HG03045 (cell line): ENCODE data around the gene KLK10.

ENCODE experiments used
- ATAC-seq: cut with Tn5 transposase; IDR thresholded peaks from one replicate; pipeline ENCODE4 v1.9.1; 2021; ENCODE audit warnings: mild to moderate bottlenecking, moderate library complexity; ENCODE audit not compliant: unreplicated experiment

The KLK10 gene, protein sequence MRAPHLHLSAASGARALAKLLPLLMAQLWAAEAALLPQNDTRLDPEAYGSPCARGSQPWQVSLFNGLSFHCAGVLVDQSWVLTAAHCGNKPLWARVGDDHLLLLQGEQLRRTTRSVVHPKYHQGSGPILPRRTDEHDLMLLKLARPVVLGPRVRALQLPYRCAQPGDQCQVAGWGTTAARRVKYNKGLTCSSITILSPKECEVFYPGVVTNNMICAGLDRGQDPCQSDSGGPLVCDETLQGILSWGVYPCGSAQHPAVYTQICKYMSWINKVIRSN

DNA sequence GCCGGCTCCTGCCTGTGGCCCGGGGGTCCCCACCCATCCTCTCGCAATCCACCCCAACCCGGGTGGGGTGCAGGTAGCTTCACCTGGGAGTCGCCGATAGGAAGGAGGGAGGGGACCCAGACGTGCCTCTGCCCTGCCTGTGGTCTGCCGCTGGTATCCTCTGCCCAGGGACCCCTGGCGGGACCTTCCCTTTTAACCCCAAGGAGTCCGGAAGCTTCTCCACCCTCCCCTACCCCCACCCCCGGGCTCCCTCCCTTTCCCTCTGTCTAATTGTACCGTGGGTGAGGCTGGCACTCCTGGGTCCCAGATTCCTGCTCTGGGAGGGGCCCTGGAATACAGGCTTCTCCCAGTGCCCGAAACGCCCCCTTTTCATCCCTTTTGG lies at the start of gene KLK10:
Gene KLK10 (minus strand): TSS at position 166 of the 382 bp plus-strand sequence. CDS start 579 bp downstream, outside the sequence.
- no peak for ATAC-seq

DNA sequence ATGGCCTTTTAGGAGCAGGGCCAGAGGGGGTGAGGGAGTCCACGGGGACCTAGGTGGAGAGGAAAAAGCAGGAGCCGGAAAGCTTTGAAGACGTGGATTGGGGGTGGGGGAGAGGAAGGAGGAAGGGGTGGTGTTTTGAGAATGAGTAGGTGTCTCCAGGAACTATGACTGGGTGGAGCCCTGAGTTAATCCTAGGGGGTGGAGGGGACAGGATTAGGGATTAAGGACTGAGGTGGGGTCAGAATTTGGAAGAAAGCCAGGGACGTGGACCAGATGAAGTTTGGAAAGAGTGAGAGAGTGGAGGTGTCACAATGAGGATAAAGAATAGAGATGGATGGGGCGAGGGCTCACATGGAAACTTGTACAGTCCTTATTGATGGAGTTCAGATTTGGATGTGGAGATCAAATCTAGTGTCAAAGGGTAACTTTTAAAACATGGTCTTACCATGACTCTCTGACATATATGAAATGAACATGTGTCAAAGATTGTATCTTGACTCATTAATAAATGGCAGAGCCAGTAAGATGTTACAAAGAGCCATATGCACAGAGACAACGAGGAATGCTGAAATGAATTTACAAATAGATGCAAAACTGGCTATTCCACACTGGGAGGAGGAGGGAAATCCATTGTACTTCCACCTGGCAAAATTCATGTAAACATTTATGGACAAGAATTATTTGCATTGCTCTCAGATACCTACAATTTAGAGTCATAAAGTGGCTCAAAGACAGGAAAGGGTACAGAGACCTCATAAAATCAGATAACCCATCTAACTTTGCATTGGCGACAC lies 47.1 kb upstream of the KLK10 start:
- no peak for ATAC-seq

DNA sequence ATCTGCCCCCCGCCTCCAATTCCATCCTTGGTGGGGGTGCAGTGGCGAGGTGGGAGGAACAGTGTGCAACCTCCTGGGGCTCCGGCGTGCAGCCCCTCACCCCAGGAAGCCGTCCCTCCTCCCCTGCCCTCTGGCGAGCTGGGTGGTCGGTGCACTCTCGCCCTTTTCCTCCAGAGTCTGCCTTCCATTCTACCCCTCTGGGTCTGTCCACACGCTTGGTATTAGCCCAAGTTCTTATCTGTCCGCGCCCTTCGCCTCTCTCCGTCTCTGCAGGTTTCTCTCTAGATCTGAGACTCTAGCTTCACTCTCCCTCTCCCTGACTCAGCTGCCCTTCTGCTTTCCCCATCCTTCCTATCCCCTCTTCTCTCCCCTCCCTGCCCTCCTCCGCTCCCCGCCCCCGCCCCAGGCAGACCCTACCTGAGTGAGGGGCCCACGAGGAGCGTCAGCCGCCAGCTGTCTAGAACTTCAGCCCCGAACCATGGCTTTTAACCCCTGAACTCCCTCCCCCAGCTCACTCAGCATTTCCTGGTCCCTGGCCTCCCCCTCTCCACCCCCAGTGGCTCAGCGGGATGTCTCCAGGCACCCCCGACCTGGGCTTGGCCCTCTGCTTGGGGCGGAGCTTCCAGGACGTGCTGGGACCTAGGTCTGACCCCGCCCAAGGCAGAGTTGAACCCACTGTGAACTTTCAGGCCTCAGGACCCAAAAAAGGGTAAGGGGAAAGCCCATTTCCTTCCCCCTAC lies 45.9 kb upstream of the KLK10 start:
- ATAC-seq = no peak

DNA sequence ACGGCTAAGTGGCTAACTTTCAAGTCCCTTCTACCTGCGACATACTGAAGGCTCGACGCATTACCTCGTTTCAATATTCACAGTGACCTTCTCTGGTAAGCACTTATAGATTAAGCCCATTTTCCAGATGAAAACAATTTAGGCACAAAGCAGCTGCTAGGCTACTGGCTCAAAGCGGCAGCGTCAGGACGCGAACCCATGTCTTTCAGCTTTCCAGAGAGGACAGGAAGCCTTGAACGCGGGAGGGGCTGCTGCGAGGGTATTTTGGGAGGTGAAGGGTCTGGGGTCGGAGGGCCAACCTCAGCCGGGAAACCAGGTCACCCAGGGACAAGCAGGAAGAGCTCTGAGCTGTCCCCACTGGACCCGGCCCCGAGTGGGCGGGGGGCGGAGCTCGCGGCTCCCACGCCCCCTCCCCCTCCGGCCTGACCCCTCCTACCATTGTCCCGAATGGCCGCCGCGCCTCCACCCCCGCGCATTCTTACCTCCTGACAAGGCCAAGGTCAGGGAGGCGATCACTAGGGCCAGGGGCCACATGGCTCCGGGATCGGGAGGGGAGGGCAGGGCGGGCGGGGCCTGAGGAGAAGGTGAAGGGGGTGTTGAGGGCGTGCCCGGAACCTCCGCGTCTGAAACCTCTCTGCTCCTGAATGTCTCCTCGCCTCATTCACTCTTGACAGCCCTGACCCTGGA lies 45.2 kb upstream of the KLK10 start, which contains the start of gene KLK13:
Gene KLK13 (minus strand): TSS at position 559 of the 687 bp plus-strand sequence. CDS start 25 bp downstream, at position 534.
- no peak for ATAC-seq

DNA sequence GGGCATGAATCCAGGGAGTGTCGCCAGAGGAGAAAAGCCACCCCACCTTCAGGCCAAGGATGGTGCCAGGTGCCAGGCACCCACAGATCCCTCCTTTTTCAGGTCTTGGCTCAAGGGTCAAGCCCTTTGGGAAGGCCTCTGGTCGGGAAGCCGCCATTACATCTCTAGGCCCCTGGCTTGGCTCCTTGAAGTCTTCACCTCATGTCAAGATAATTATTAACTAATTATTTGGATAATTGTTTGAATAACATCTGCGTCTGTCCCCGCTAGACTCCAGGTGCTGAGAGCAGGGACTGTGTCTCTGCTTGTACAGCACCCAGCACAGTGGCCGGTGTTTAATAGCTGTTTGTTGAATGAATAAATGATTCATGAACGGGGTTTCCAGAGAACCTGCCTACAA lies 44.2 kb upstream of the KLK10 start:
- no peak for ATAC-seq

DNA sequence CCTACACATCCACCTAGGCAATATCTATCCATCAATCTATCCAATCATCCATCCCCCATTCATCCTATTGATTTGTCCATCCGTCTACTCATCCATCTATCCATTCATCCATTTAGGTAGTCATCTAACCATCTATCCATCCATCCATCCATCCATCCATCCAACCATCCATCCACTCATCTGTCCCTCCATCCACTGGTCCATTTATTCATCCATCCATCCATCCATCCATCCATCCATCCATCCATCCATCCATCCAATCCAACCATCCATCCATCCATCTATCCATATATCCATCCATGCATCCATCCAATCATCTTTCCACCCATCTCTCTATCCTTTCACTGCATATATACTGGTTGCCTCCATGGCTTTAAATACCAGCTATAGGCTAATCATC lies 41.5 kb upstream of the KLK10 start:
- ATAC-seq = no peak

DNA sequence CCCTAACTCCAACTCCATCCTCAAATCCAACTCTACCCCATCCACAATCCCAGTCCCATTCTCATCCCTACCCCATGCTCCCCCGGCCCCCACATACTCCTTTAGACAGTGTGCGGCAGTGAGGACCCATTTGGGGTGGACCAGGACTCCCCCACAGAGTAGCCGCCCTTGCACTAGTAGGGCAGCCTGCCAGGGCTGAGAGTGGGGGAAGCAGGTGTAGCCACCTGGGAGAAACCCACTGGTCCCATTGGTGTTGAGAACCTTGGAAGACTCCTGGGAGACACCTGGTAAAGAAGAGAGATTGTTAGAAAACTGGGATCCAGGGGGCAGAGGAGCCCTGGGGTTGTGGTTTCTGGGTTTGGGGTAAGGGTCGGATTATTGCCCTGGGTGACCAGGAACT lies 40.8 kb upstream of the KLK10 start:
- ATAC-seq = no peak

DNA sequence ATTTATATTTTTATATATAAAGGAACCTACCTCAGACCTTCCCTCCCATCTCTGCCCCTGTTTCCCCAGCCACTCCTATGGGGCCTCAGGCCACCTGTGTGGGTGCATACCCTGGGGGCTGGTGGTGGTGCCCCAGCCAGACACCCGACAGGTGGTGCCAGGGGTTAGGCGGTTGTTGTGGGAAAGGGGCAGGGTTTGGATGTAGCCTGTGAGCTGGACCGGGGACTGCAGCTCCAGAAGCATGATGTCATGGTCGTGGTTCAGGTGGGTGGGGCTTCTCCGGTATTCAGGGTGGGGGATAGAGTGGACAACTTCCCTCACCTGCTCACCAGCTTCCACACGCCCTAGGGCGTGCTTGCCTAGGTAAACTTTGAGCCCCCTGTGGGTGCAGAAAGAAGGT lies 40.2 kb upstream of the KLK10 start:
- ATAC-seq = no peak

DNA sequence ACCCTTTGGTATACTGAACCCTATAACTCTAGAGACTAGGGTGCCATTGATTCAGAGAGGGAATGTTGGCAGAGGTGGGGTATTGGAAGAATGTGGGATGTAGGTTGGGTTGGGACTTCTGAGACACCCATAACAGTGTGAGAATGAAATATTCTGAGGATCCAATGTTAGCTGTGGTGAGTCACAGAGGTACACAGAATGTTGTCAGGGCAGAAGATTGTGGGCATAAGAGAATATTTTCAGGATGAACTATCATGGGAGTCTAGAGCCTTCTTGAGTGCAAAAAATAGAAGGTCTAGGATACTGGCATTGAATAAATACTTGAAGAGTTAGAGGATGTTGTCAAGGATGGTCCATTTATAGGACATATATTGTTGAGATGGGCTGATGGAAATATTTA lies 36.4 kb upstream of the KLK10 start:
- no peak for ATAC-seq

DNA sequence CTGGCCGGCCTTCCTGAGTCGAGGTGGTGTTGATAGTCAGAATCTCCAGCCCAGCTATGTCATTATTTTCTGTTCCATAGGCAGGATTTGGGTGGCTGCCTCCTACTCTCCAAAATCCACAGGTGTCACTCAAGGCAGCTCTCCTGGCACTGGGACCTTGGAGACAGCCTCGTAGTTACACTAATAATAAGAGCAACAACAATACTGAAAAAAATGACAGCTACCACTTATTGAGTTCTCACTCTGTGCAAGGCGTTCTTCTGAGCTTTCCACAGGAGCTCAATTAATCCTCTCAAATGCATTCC lies 27.5 kb upstream of the KLK10 start:
- ATAC-seq = no peak

DNA sequence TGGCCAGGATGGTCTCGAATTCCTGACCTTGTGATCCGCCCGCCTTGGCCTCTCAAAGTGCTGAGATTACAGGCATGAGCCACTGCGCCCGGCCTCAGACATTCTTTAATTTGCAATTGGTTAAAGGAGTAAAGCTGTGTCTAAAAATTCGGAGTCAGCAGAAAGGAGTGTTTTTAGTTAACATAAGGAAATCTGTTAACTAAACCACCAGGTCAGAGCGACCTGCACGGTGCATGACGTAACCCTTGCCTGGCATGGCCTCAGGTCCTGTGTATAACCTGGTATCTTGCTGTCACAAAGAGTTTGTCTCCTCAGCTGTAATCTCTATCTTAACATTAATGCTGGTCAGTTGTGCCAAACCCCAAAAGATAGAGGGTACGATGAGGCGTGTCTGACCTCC lies 24.8 kb upstream of the KLK10 start:
- ATAC-seq = no peak

DNA sequence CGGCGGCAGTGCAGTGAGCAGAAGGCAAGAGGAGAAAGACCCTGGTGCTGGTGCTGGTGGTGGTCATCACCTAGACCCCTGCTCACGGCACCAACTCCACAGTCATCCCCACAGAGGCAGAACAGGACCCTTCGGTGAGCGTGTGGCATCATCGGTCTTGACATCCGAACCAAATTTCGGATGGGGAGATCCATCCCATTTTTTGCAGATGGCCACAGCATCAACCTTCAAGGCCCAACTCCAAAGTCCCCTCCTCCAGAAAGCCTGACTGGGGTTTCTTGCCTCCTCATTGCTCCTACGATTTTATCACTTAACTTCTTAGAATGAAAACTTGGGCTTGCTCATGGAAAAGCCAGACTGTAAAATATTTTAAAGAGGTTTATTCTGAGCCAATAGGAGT lies 24.0 kb upstream of the KLK10 start:
- ATAC-seq = no peak

DNA sequence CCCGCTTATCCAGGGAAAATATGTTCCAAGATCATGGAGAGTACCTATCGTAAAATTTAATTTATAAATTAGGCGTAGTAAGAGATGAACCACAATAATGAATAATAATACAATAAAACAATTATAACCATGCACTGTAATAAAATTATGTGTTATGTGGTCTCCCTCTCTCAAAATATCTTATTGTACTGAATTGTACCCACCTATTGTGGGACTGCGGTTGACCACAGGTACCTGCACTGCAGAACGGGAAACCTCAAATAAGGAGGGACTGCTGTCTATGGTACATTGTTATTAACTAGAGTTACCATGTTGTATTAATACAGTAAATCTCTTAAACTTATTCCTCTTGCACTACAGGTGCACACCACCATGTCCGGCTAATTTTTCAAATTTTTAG lies 20.6 kb upstream of the KLK10 start:
- ATAC-seq = no peak

DNA sequence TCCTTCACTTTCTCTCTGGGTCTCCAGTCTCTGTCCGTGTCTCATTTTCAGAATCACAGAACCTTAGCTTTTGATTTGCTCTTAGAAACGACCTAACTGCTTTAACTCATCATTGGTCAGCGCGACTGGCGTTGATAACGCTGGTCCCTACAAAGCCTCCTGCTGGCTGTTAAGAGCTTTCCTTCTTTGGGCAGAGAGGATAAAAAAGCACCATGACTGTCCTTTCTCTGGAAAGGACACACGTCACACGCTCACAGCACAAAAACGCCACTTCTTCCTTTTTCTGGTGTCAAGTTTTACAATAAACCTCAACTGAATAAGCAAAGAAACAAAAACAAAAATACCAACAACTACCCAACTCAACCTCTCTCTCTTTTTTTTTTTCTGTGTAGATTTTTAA lies 17.0 kb upstream of the KLK10 start:
- no peak for ATAC-seq

DNA sequence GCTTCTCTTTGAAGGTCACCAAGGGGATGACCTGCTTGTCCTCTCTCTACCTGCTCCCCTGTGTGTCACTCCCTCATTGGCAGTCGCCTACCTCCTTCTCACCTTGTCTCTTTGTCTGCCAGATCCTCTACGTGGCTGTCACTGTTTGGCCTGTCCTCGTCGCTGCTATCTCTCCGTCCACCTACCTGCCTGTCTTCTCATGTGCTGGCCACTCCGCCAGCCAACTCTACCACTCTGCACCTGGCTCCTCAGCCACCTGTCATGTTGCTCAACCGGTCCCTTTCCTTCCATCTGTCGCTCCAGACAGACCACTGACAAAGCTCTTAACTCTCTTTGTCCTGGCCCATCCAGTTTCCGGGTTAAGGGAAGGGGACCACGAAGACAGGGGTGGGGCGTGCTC lies 15.2 kb upstream of the KLK10 start, which contains the start of gene KLK12:
Gene KLK12 (minus strand): TSS at position 299 of the 400 bp plus-strand sequence. CDS start 381 bp downstream, outside the sequence.
- no peak for ATAC-seq

DNA sequence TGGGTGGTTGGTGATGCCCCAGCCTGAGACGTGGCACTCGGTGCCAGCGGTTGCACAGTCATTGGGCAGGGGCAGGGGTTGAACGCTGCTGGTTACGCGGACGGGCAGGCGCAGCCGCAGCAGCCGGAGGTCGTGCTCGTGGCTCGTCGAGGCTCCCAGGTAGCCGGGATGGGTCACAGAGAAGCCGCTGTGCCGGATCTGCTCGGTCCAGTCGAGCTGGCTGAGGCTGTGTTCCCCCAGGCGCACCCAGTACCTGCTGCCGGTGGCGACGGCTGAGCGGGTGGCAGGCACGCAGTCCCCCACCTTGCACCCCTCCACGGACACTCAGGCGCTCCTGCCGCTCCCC lies 12.3 kb upstream of the KLK10 start:
- no peak for ATAC-seq

DNA sequence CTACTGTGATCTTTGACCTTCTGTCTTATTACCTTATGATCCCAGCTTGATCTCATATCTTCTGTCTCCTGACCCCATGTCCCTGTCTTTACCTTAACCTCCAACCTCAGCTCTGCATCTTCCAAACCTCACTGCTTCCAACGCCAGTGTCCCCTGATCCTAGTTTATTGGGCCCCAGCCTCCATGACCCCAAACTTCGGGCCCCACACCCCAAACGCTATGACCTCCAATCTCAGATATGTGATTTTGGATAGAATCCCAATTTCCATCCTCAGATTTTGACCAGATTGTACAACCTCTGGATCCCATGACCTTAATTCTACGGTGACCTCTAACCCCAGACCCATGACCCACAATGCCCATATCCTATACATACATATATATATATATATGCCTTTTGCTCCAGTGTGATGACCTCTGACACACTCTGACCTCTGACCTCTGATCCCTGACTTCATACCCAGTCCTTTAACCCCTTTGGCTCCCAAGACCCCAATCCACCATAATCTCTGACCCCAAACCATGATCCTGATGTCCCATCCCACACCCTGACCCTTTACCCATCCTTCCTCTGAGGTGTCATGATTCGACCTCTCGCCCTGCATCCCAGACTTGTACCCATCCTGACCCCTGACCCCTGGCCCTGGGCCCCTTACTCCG lies 11.8 kb upstream of the KLK10 start:
- no peak for ATAC-seq

DNA sequence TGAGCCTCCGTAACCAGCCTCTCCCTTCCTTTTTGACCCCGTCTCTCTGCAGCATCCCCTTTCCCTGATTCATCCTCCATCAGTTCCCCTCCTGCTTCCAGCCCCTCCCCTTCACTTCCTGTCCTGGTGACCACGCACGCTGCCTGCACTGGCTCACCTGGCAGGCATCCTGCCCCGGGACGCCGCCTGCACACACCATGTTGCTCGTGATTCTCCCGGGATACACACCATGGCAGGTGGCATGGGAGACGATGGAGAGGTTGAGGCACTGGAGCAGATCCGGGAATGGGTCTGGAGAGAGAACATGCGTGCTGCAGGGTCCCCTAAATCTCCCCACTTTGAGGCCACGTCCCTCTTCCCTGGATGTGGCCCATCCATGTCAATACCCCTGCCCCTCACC lies 11.1 kb upstream of the KLK10 start:
- ATAC-seq = no peak

DNA sequence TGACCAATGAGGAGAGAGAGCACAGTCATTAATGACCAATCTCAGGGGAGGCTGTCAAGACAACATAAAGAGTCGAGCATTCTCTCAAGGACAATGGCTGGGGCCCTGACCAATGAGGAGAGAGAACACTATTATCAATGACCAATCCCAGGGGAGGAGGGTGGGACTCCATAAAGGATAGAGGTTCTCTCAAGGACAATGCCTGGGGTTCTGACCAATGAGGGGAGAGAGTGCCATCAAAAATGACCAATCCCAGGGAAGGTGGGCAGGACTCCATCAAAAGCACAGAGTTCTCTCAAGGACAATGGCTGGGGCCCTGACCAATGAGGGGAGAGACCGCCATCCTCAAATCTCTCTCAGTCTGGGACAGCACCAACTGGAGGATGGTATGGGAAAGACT lies 10.2 kb upstream of the KLK10 start:
- no peak for ATAC-seq

DNA sequence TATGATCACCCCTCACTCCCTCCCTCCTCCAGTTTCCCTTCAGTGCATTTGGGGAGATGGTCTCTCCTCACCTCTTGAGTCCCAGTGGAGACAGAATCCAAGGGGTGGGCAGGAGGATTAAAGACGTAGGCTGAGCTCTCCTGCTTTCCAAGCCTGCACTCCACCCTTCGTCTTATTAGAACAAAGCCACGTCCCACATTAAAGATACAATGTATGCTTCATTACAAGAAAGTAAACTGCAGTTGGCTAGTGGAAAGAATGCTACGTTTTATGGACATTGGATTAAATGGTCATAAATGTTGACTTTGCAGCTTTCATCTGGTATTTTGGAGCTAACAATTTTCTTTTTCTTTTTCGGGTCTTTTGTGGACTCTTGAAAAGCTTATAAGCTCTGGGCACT lies 8.4 kb upstream of the KLK10 start:
- ATAC-seq = no peak
